GM23338 (cell line): ENCODE measurements around the gene HTR3E. TPM values are rescaled to one million over a fixed set of nuclear protein-coding genes. Genes with fewer than 3 reads are reported as not detected.

Experiments
- ATAC-seq: fragments of 200-7000 bp; cut with Tn5 transposase; 3 replicates; pipeline ENCODE4 v1.9.1; 2020
- DNase-seq: peaks from one replicate; pipeline ENCODE4 v3.0.0-alpha.2; 2015; ENCODE audit warnings: low spot score
- H2AFZ ChIP-seq: fragments of 200-600 bp; sonication (generic); 2 replicates; pipeline ENCODE4 v1.8.0; 2016; ENCODE audit warnings: antibody characterized with exemption, mild to moderate bottlenecking, moderate library complexity
- H3F3A ChIP-seq: fragments of 200-600 bp; sonication (generic); replicated peaks from 2 replicates; pipeline ENCODE4 v1.8.0; 2017; ENCODE audit warnings: antibody characterized with exemption, mixed run types, low read depth
- H3K27ac ChIP-seq: fragments of 200-600 bp; sonication (generic); 2 replicates; pipeline ENCODE4 v1.6.1; 2016; ENCODE audit warnings: low read depth
- H3K27me3 ChIP-seq: fragments of 200-600 bp; sonication (generic); 2 replicates; pipeline ENCODE4 v1.8.0; 2016; ENCODE audit warnings: mild to moderate bottlenecking, mixed run types, moderate library complexity; ENCODE audit not compliant: insufficient read depth
- H3K36me3 ChIP-seq: fragments of 200-600 bp; sonication (generic); 2 replicates; pipeline ENCODE4 v1.8.0; 2016; ENCODE audit warnings: mild to moderate bottlenecking; ENCODE audit not compliant: insufficient read depth
- H3K4me1 ChIP-seq: fragments of 200-600 bp; sonication (generic); 2 replicates; pipeline ENCODE4 v1.8.0; 2016; ENCODE audit warnings: mild to moderate bottlenecking, moderate library complexity; ENCODE audit not compliant: insufficient read depth
- H3K4me2 ChIP-seq: fragments of 200-600 bp; sonication (generic); 2 replicates; pipeline ENCODE4 v1.7.1; 2017; ENCODE audit warnings: mixed run types
- H3K4me3 ChIP-seq: fragments of 200-600 bp; sonication (generic); 2 replicates; pipeline ENCODE4 v1.6.1; 2016; ENCODE audit warnings: mixed run types
- H3K79me2 ChIP-seq: fragments of 200-600 bp; sonication (generic); replicated peaks from 2 replicates; pipeline ENCODE4 v1.8.0; 2017; ENCODE audit warnings: mild to moderate bottlenecking; ENCODE audit not compliant: insufficient read depth
- H3K9me2 ChIP-seq: fragments of 200-600 bp; sonication (generic); 2 replicates; pipeline ENCODE4 v1.8.0; 2017; ENCODE audit not compliant: insufficient read depth
- H4K20me1 ChIP-seq: fragments of 200-600 bp; sonication (generic); replicated peaks from 2 replicates; pipeline ENCODE4 v1.8.0; 2017; ENCODE audit warnings: mild to moderate bottlenecking; ENCODE audit not compliant: insufficient read depth
- H3K27ac Mint-ChIP-seq: 2 replicates; pipeline ENCODE4 v1.8.0; 2020; ENCODE audit warnings: inconsistent platforms, mild to moderate bottlenecking, moderate library complexity, mixed read lengths
- H3K27me3 Mint-ChIP-seq: 3 replicates; pipeline ENCODE4 v1.8.0; 2022; ENCODE audit warnings: low read depth, mild to moderate bottlenecking, moderate library complexity, mixed read lengths, inconsistent platforms; ENCODE audit not compliant: insufficient read depth, poor library complexity
- H3K36me3 Mint-ChIP-seq: 3 replicates; pipeline ENCODE4 v1.8.0; 2021; ENCODE audit warnings: low read depth, mild to moderate bottlenecking, inconsistent platforms, moderate library complexity, mixed read lengths
- H3K4me1 Mint-ChIP-seq: 3 replicates; pipeline ENCODE4 v1.8.0; 2020; ENCODE audit warnings: mild to moderate bottlenecking, inconsistent platforms, mixed read lengths
- H3K4me3 Mint-ChIP-seq: 3 replicates; pipeline ENCODE4 v1.8.0; 2021; ENCODE audit warnings: moderate library complexity, mild to moderate bottlenecking, inconsistent platforms, mixed read lengths
- H3K9me3 Mint-ChIP-seq: 3 replicates; pipeline ENCODE4 v1.8.0; 2020; ENCODE audit warnings: moderate library complexity, mild to moderate bottlenecking, inconsistent platforms, mixed read lengths
- CREB1 ChIP-seq: fragments of 250-450 bp; sonication (Bioruptor Pico); IDR thresholded peaks from 2 replicates; pipeline ENCODE4 v1.5.0; 2020; ENCODE audit warnings: low read depth, mild to moderate bottlenecking, moderate library complexity
- CTCF ChIP-seq, 2 experiments: fragments of 200-600 bp in 1 of 2; sonication (generic) in 1 of 2; conservative IDR thresholded peaks; 2 replicates each; pipeline versions ENCODE4 v1.5.1 to v1.6.1; 2016 to 2017; ENCODE audit warnings: antibody characterized with exemption in 2 of 2, low read depth in 2 of 2, mild to moderate bottlenecking in 2 of 2, moderate library complexity in 1 of 2
- ETS1 ChIP-seq: IDR thresholded peaks from 2 replicates; pipeline ENCODE4 v1.6.1; 2016; ENCODE audit warnings: antibody characterized with exemption
- EZH2phosphoT487 ChIP-seq: fragments of 200-600 bp; sonication (generic); IDR thresholded peaks from one replicate; pipeline ENCODE4 v1.8.1; 2018; ENCODE audit warnings: antibody characterized with exemption; ENCODE audit not compliant: unreplicated experiment
- JUNB ChIP-seq: IDR thresholded peaks from one replicate; pipeline ENCODE4 v1.6.1; 2016; ENCODE audit warnings: antibody characterized with exemption; ENCODE audit not compliant: unreplicated experiment
- POLR2AphosphoS5 ChIP-seq: IDR thresholded peaks from 2 replicates; pipeline ENCODE4 v1.6.1; 2016; ENCODE audit warnings: antibody characterized with exemption, low read depth
- REST ChIP-seq: IDR thresholded peaks from one replicate; pipeline ENCODE4 v1.6.1; 2018; ENCODE audit warnings: antibody characterized with exemption; ENCODE audit not compliant: unreplicated experiment
- ZNF114 ChIP-seq: fragments of 250-450 bp; sonication (Bioruptor Pico); IDR thresholded peaks from 2 replicates; pipeline ENCODE4 v1.5.0; 2020; ENCODE audit warnings: mild to moderate bottlenecking, moderate library complexity
- ZNF331 ChIP-seq: fragments of 250-450 bp; sonication (Bioruptor Pico); IDR thresholded peaks from 2 replicates; pipeline ENCODE4 v1.5.0; 2020; ENCODE audit warnings: low read depth, mild to moderate bottlenecking, moderate library complexity
- polyA plus RNA-seq: library from polyadenylated mRNA; unstranded; fragments of >200 nt; fragmentation: Nextera tagmentation; extraction: Ambion mirVana; gene quantifications from 2 replicates; pipeline ENCODE4 v1.2.1, GENCODE V29; 2016
- total RNA-seq: library from RNA; depleted of rRNA; stranded (reverse); fragments of >200 nt; shearing (Covaris generic); gene quantifications from 2 replicates; pipeline ENCODE4 v1.2.3, GENCODE V29; 2014

The HTR3E gene
- total and polyA plus RNA-seq, 2 experiments from 2014 or later: not detected

- TF ChIP-seq REST (peak; percentile 23), JUNB (no peak), POLR2AphosphoS5 (no peak)
- H3K4me2 ChIP-seq: peak overlapping the region; percentile 98
- Mint-ChIP-seq H3K4me3 (peak overlapping the region; percentile 98), H3K27me3 (peaks cover 10% of the 10 kb centered on the region), H3K27ac (peak overlapping the region; percentile 97), H3K4me1 (peaks cover 18% of the 10 kb centered on the region; the same call in 2 of the 3 replicates), H3K36me3 (peaks cover 7% of the 10 kb centered on the region), H3K9me3 (no peaks in the 10 kb centered on the region)
- peaks cover 20% of the 10 kb centered on the region for H3K4me1 ChIP-seq
- peak; percentile 38 for ATAC-seq
- peaks cover 50% of the 10 kb centered on the region for H3K79me2 ChIP-seq
- H3K27ac ChIP-seq: peak overlapping the region; percentile 90
- peak; percentile 61 for DNase-seq
- 0 out of 2 replicates have a peak, but pooled peaks cover 7% of the 10 kb centered on the region for H4K20me1 ChIP-seq
- H3K36me3 ChIP-seq: no peaks in the 10 kb centered on the region; the same call in 1 of the 2 replicates
- H3K27me3 ChIP-seq: no peaks in the 10 kb centered on the region
- peak overlapping the region; percentile 95 for H2AFZ ChIP-seq
- H3K9me2 ChIP-seq: no peaks in the 10 kb centered on the region
- H3F3A ChIP-seq: peaks cover 18% of the 10 kb centered on the region
- H3K4me3 ChIP-seq: peak overlapping the region; percentile 95
Observed at GRCh38 chr3:184155644-184156521, 59.0 kb downstream of the HTR3E start.

- ATAC-seq: peak; percentile 59
- no peaks in the 10 kb centered on the region for H3K9me2 ChIP-seq
- peak overlapping the region; percentile 97 for H3K27ac Mint-ChIP-seq
- H3F3A ChIP-seq: peaks cover 18% of the 10 kb centered on the region
- peaks cover 18% of the 10 kb centered on the region; the same call in 2 of the 3 replicates for H3K4me1 Mint-ChIP-seq
- peak; percentile 75 for DNase-seq
- H3K36me3 Mint-ChIP-seq: peaks cover 7% of the 10 kb centered on the region
- no peaks in the 10 kb centered on the region for H3K9me3 Mint-ChIP-seq
- 0 out of 2 replicates have a peak, but pooled peaks cover 7% of the 10 kb centered on the region for H4K20me1 ChIP-seq
- H3K4me3 ChIP-seq: peak overlapping the region; percentile 95
- H3K4me3 Mint-ChIP-seq: peak overlapping the region; percentile 98
- H2AFZ ChIP-seq: no peak overlapping the region
- peaks cover 12% of the 10 kb centered on the region for H3K27me3 Mint-ChIP-seq
- no peaks in the 10 kb centered on the region; the same call in 1 of the 2 replicates for H3K36me3 ChIP-seq
- H3K27me3 ChIP-seq: no peaks in the 10 kb centered on the region
- H3K4me1 ChIP-seq: peaks cover 20% of the 10 kb centered on the region
- H3K79me2 ChIP-seq: peaks cover 57% of the 10 kb centered on the region
- peak overlapping the region; percentile 90 for H3K27ac ChIP-seq
- H3K4me2 ChIP-seq: peak overlapping the region; percentile 98
- TF ChIP-seq CREB1 (CRISPR knock-in tag) (no peak), EZH2phosphoT487 (no peak), REST (no peak), ZNF331 (CRISPR knock-in tag) (no peak), ETS1 (no peak), ZNF114 (CRISPR knock-in tag) (no peak), POLR2AphosphoS5 (no peak), CTCF (conservative IDR thresholded peaks at IDR 0.05; ENCODE audit: low read depth in 2 of 2) (no peak)
Observed at GRCh38 chr3:184156522-184156955, 59.7 kb downstream of the HTR3E start.
